HG03558 (cell line): ENCODE results near the gene CCL16.

Source experiments
- ATAC-seq: cut with Tn5 transposase; IDR thresholded peaks from one replicate; pipeline ENCODE4 v1.9.1; 2021; ENCODE audit warnings: moderate number of reproducible peaks; ENCODE audit not compliant: unreplicated experiment; ENCODE audit errors: extremely low read depth

The CCL16 gene

DNA sequence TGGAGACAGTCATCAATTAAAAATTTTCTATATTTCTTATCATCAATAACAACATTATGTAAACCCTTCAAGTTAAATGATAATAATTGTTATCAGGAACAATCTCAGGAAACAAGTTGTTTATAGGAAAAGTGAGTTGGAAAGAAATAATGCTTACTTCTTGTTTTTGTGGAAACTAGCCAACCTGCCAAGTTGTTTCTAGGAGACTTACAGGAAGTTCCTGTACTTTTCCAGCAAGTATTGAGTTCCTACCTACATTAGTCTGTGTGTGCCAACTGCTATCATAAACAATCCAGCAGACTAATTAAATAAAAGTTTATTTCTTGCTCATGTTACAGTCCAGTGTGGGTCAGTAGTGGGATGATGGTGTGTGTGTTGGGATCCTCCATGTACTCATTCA lies 6.9 kb upstream of the CCL16 start:
- no peak for ATAC-seq

DNA sequence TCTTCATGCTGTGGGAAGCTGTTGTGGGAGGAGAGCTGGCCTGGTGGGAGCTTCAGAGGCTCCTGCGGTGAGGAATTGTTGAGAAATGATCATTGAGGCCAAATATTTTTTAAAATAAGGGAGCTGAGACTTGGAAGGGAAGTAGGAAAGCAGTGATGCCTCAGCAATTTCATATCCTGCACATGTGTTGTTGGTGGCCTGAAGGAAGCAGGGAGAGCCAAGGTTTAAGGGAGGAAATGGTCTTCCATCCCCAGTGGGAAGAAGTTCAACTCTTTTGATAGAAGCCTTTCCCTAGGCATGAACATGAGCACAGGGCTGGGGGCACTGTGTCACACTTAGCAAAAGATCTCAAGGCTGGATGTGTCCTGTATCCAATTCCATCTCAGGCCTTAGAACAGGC lies 5.3 kb upstream of the CCL16 start, which contains the start of gene CCL14:
TSS of gene CCL14 (minus strand) at position 87 of the 400 bp plus-strand sequence. CDS start at position 7, 80 bp downstream.
- no peak for ATAC-seq

DNA sequence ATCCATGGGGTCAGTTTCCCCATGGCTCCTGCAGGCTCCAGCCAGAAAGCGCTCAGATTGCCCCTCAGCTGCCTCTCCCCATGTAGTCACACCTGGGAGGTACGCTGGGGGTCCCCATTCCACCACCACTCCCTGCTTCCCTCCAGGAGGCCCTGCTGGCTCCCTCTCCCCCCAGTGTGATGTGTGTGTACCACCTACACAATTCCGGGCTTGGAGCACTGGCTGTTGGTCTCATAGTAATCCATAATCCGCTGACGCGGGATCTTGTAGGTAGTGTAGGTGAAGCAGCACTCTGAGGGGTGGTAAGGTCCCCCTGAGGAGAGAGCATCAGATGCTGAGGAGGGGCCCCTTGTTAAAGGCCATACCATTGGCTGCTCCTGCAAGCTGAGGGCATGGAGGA lies 2.8 kb upstream of the CCL16 start:
- ATAC-seq, result no peak

DNA sequence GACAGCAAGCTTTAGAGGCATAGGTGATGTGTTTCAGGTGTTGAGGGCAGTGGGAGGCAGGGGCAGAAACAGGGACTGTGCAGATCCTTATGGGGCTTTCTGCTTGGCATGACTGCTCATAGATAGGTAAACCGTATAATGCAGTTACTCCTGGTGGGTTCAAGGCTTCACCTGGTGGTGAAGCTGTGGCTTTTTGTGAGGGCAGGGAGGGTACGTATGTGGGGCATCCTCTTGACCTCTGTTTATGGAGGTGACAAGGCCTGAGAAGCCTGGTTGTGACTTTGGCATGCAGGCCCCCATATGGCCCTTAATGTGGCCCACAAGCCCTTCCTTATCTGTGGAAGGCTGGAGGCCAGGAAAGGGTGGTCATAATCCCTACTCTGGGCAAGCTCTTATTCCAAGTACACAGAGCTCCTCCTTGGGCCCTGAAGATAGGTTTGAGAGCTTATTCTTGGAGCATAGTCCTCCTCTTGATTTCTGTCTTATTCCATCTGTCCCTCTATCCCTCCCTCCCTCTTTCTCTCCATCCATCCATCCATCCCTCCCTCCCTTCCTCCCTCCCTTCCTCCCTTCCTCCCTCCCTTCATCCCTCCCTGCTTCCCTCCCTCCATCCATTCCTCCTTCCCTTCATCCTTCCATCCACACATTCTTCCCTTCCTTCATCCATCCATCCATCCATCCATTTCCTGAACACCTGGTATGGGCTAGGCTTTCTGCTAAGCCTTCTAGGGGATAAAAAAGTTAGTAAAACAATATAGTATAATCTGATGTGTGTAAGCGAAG lies 1.3 kb upstream of the CCL16 start:
- ATAC-seq, result no peak

DNA sequence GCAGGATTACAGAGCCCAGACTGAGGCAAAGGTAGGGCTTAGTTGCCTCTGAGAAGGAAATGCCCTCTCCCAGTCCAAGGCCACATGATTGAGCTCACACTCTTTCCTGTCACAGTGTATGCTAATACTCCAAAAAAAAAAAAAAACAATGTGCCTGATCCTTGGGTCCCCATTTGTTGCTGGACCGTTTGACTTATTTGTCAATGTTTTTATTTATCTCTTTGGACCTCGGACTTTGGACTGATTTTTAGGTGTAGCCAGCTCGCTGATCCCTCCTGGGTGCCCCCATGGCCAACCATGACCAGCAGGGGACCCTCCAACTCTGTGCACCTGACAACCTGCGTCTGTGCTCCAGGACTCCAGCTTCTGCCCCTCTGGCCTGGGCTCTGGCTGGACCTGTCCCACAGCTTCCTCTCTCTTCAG lies 622 bp upstream of the CCL16 start:
- ATAC-seq, result no peak

DNA sequence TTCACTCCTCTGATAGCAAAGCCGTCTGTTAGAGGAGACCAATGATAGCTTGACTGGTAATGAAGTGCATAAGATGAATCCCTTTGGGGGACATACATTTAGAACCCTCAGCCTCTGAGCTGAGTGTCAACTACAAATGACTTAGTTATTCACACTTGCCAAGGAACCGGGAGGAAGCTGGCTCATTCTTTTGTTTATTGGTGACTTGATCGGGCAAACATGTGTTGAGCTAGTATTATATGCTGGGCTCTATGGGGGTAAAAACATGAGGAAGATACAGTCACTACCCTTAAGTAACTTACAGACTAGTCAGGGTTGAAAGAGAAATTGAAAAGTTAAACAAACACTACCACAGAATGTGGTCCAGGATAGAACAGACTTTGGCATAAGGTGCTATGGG lies 3.0 kb downstream of the CCL16 start:
- no peak for ATAC-seq

DNA sequence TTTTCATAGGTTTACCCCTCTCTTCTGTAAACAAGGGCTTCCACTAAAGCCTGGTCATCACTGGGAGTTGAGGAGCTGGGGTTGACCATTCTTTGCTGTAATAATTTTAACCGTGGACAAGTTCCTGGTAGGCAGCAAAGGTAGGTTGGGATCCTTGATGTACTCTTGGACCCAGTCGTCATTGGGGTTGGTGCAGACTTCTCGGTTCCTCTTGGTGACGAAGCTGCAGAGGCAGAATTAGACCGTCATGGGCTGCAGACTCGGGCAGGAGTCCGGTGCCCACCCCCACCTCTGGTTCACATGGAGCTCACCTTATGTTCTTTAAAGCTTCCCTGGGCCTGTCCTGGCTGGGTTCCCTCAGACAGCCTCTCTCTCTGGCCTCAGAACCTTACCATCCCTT lies 3.8 kb downstream of the CCL16 start:
- no peak for ATAC-seq

DNA sequence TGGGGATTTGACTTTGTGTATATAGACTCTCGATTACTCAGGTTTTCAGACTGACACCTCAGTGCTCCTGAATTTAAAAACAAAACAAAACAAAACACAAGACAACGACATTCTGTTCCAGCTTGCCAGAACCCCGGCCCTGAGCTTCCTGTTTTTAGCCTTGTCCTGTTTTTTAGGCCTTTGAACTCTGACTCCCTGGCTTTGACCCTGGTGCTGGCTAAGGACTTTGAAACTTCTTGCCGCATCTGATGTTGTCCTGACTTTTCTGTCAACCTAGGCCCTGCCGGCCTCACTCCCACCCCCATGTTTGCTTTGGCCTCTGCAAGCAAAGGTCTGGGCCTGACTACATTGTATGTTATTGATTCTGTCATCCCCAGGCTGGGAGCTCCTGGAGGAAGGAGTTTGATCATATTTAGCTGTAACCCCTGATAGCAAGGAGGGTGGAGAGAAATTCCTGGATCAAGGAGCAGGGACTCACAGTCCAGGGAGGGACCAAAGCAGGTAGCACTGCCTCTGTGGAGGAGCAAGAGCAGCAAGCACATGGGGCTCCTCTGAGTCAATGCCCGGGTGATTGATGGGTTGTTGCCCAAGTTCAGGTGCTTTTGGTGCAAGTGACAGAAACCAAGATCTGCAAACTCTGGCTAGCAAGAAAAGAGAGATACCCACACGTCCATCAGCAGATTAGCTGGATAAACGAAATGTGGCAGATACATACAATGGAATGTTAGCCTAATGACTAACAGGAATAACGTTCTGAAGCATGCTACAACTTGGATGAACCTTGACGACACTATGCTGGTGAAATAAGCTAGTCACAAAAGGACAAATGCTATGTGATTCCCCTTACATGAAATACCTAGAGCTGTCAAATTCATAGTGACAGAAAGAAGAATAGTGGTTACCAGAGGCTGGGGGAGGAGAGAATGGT lies 7.7 kb downstream of the CCL16 start:
- no peak for ATAC-seq

DNA sequence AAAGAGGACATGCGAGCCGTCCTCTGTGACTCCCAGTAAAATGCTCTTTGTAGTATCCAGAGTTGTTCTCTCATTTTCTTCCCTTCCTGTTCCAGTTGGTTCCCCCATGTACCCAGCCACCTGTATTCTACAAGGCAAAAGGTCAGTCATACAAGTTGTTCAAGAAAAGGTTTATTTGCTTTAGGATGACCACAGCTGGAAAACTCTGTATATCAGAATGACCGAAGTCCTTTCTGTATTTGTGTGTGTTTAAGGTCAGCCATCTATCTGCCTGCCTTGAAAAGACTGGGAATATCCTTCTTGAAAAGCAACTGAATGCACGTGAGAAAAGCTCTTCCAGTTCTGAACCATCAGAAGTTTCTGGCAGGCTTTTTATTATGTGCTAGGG lies 8.4 kb downstream of the CCL16 start:
- no peak for ATAC-seq

DNA sequence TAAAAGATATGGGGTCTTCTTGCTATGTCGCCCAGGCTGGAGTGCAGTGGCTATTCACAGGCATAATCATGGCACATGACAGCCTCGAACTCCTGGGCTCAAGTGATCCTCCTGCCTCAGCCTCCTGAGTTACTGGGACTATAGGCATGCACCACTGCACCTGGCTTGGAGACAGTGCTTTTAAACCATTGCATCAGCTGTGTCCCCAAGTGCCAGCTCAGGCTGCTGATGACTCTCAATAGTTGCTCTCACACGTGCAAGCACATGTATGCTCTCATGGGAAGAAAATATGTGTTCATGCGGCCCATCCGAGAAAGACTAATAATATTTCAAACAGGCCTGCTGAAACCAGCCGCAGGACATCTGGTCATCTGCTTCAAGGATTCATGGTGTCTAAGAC lies 8.8 kb downstream of the CCL16 start:
- ATAC-seq, result no peak

DNA sequence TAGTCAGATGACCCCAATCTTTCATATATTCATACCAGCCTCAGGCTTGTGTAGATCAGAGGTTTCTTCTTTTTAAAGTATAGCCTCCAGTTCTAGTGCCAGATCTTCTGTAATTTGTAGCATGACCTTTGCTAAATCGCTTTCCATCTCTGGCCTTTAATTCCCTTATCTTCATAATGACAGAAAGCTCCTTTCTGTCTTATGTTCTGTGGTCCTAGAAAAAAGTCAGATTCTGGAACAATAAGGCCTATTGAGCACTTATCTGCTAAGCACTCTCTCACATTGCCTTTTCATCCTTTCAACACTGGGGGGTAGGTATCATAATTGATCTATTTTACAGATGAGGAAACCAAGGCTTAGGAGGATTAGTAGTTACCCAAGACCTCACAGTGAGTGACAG lies 9.2 kb downstream of the CCL16 start:
- ATAC-seq, result no peak

DNA sequence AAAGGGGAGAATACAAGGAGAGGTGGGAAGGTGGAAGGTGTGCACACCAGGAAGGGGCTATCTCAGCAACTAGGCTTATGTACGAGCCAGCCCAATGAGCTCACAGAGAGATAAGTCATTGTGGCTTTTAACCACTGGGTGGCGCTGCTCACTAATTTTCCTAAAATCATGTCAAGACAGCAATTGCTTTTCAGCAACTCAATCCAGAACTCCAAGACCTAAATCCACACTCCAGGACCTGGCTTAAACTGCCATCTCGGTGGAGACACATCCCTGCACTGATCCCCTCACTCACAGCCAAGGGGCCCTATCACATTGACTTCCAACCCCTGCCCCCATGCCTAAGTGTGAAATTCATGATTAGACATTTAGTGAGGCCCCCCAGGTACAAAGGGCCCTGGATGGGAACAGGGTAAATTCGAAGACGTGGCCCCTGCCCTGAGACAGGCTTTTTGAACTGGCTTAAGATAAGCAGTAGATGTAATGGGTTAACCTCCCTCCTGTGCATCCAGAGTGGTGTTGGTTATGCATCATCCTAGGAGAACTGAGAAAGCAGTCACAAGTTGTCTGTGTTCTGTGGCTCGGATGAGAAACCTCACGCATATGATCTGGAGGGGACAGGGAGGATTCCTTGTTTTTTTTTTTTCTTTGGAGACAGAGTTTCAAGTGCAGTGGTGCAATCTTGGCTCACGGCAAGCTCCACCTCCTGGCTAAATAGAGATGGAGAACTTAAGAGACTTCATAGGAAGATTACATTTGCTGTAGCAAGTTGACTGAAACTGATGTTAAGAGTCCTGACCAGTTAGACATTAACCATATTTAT lies 11.5 kb downstream of the CCL16 start:
- ATAC-seq, result no peak

DNA sequence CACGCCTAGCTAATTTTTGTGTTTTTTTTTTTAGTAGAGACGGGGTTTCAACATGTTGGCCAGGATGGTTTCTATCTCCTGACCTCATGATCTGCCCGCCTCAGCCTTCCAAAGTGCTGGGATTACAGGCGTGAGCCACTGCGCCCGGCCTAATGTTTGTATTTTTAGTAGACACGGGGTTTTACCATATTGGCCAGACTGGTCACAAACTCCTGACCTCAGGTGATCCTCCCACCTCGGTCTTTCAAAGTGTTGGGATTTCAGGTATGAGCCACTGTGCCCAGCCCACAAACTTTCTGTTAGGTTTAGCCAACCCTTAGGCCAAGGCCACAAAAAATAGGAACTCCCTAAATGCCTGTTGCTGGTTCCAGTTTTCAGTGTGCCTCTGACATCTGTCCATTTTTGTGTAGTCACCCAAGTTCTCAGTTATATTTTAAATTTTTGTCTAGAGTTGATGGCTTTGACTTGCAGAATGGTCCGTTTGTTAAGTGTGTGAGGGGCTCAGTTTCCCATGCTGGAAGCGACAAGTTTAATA lies 12.7 kb downstream of the CCL16 start:
- no peak for ATAC-seq

DNA sequence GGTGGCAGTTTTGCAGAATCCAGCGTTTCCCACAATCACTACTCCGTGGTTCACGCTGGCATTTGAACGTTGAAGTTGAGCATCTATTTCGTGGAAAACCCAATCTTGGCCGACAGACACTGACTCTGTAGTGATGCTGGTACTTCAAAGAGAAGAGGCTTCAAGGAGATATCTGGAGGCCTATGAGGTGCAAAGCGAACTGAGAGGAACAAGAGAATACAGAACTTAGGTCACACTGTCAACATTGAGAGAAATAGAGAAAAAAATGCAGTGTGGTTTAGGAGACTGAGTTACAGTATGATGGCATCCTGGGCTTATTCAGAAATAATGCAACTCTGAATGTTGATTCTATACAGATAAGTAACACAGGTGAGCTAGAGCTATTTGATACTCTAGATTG lies 16.0 kb downstream of the CCL16 start:
- no peak for ATAC-seq

DNA sequence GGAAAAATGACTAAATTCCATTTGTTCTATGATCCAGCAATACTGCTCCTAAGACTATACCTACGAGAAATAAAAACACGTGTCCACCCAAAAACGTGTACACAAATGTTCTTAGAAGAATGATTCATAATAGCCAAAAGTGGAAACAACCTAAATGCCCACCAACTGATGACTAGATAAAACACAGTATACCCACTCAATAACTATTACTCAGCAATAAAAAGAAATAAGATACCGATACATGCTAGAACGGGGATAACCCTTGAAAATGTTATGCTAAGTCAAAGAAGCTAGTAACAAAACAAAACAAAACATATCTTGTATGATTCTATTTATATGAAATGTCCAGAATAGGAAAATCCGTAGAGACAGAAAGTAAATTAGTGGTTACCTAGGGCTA lies 17.6 kb downstream of the CCL16 start:
- ATAC-seq, result no peak

DNA sequence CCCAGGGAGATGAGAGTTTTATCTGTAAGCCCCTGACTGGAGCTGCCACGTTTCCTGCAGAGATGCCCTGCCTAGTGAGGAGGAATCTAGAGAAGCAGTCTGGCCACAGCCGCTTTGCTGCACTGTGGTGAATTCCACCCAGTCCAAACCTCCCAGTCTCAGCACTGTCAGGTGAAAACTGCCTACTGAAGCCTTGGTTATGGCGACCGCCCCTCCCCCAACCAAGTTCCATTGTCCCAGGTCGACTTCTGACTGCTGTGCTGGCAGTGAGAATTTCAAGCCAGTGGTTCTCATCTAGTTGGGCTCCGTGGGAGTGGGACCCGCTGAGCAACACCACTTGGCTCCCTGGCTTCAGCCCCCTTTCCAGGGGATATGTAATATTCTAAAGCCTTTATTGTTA lies 27.6 kb downstream of the CCL16 start:
- no peak for ATAC-seq

DNA sequence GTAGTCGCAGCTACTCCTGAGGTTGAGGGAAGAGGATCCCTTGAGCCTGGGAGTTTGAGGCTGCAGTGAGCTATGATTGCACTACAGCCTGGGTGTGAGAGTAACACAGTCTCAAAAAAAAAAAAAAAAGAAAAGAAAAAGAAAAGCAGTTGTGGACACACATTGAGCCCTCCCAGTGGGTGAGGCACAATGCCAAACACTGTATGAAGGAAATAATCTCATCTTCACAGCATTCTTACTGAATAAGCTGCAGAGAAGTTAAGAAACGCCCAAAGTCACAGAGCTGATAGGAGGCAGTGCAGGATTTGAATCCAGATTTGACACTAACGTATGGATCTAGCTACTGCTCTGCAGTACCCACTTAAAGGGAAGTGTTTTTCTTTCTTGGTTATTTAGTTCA lies 31.9 kb downstream of the CCL16 start:
- ATAC-seq, result no peak

DNA sequence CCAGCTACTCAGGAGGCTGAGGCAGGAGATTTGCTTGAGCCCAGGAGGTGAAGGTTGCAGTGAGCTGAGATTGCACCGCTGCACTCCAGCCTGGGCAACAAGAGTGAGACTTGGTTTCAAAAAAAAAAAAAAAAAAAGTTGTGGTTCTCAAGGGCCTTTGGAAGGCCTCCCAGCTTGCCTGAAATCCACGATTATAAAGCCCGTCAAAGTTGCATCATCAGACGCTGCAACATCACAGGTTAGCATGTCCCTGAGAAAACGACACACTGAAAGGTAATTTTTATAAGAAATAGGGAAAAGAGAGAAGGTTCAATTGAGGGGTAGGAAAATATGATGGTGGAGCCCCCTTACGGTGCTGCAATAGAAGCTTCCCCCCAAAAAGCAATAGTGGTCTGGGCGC lies 33.2 kb downstream of the CCL16 start:
- ATAC-seq, result no peak

DNA sequence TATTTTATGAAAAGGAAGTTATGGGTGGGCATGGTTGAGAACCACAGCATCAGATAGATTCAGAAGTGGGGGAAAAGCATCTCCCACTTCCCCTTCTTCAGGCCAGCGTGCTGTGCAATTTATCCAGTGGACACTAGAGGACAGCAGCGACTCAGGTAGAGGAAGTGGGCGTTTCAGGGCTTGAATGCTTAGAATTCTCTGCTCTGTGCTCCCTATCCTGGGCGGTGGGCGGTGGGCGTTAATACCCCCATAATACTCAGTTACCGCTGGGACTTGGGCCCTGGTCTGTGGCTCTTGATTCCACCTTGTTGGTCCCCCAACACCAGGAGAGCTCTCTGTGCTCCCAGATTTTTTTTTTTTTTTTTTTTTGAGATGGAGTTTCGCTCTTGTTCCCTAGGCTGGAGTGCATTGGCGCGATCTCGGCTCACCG lies 34.1 kb downstream of the CCL16 start:
- ATAC-seq, result no peak

DNA sequence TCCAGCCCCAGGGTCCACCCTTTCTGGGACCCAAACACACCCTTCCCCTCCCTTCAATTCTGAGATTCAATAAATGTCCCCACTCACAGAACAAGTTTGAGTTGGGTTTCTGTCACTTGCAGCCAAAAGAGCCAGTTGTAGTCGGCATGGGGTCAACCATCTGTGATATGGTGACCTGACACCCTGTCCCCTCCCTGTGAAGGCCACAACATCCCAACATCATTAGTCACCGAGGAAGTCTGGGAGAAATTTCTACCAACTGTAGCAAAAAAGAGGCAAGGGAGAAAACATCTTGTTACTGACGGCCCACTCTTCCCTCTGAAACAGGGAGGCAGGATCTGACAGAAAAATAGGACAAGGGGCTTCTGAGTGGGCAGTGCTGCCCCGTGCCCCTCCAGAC lies 37.1 kb downstream of the CCL16 start:
- no peak for ATAC-seq
